HepG2 (cell line): ENCODE measurements around the gene QPCT. TPM values are rescaled to one million over a fixed set of nuclear protein-coding genes. Genes with fewer than 3 reads are reported as not detected.

Source experiments
- BRCA1 ChIP-seq: sonication (generic); formaldehyde crosslinking; IDR thresholded peaks from 2 replicates; pipeline ENCODE4 v1.4.0; 2020; ENCODE audit warnings: missing genetic modification reagents
- DR1 ChIP-seq: sonication (generic); formaldehyde crosslinking; IDR thresholded peaks from 2 replicates; pipeline ENCODE4 v1.8.0; 2021; ENCODE audit warnings: mild to moderate bottlenecking, missing genetic modification reagents, inconsistent platforms
- HIVEP1 ChIP-seq: sonication (generic); formaldehyde crosslinking; IDR thresholded peaks from 2 replicates; pipeline ENCODE4 v1.4.0; 2020; ENCODE audit warnings: mild to moderate bottlenecking, missing genetic modification reagents
- HNRNPLL ChIP-seq: fragments of 200-400 bp; formaldehyde crosslinking; IDR thresholded peaks from 2 replicates; pipeline ENCODE4 v1.6.1; 2017; ENCODE audit warnings: mild to moderate bottlenecking, low read depth, low read length; ENCODE audit not compliant: poor library complexity, severe bottlenecking
- KLF11 ChIP-seq: IDR thresholded peaks from 2 replicates; pipeline ENCODE4 v1.6.1; 2016; ENCODE audit warnings: missing compliant biosample characterization
- MZF1 ChIP-seq: sonication (generic); formaldehyde crosslinking; IDR thresholded peaks from 2 replicates; pipeline ENCODE4 v1.8.1; 2023; ENCODE audit warnings: mild to moderate bottlenecking, missing genetic modification reagents, borderline replicate concordance
- NFE2L1 ChIP-seq: sonication (generic); formaldehyde crosslinking; IDR thresholded peaks from 2 replicates; pipeline ENCODE4 v1.4.0; 2020; ENCODE audit warnings: missing genetic modification reagents, mild to moderate bottlenecking, borderline replicate concordance
- SCMH1 ChIP-seq: sonication (generic); formaldehyde crosslinking; IDR thresholded peaks from 2 replicates; pipeline ENCODE4 v1.9.0; 2021; ENCODE audit warnings: missing genetic modification reagents, mild to moderate bottlenecking, borderline replicate concordance
- SRY ChIP-seq: sonication (generic); formaldehyde crosslinking; IDR thresholded peaks from 2 replicates; pipeline ENCODE4 v1.8.0; 2022; ENCODE audit warnings: mild to moderate bottlenecking, missing genetic modification reagents
- TGIF2 ChIP-seq: IDR thresholded peaks from 2 replicates; pipeline ENCODE4 v1.6.1; 2016; ENCODE audit warnings: control low read depth, missing compliant biosample characterization
- TOE1 ChIP-seq: sonication (generic); formaldehyde crosslinking; IDR thresholded peaks from 2 replicates; pipeline ENCODE4 v1.4.0; 2020; ENCODE audit warnings: mild to moderate bottlenecking, missing genetic modification reagents
- ZMAT3 ChIP-seq: sonication (generic); formaldehyde crosslinking; conservative IDR thresholded peaks from 2 replicates; pipeline ENCODE4 v1.7.0; 2021; ENCODE audit warnings: missing genetic modification reagents
- ZMYM4 ChIP-seq: sonication (generic); formaldehyde crosslinking; IDR thresholded peaks from 2 replicates; pipeline ENCODE4 v1.8.1; 2023; ENCODE audit warnings: mild to moderate bottlenecking, missing genetic modification reagents
- ZNF10 ChIP-seq: sonication (generic); formaldehyde crosslinking; IDR thresholded peaks from 2 replicates; pipeline ENCODE4 v1.4.0; 2020; ENCODE audit warnings: mild to moderate bottlenecking, low read depth, missing genetic modification reagents, borderline replicate concordance
- ZNF281 ChIP-seq: sonication (generic); formaldehyde crosslinking; IDR thresholded peaks from 2 replicates; pipeline ENCODE4 v1.4.0; 2020; ENCODE audit warnings: missing genetic modification reagents, borderline replicate concordance
- ZNF317 ChIP-seq: sonication (generic); formaldehyde crosslinking; IDR thresholded peaks from 2 replicates; pipeline ENCODE4 v1.5.0; 2020; ENCODE audit warnings: mild to moderate bottlenecking, missing genetic modification reagents
- ZNF446 ChIP-seq: sonication (generic); formaldehyde crosslinking; IDR thresholded peaks from 2 replicates; pipeline ENCODE4 v1.5.0; 2020; ENCODE audit warnings: mild to moderate bottlenecking, missing genetic modification reagents
- ZNF781 ChIP-seq: sonication (generic); formaldehyde crosslinking; IDR thresholded peaks from 2 replicates; pipeline ENCODE4 v1.5.1; 2020; ENCODE audit warnings: borderline replicate concordance, mild to moderate bottlenecking, missing genetic modification reagents; ENCODE audit errors: not compliant biosample characterization
- polyA plus RNA-seq, 8 experiments: library from polyadenylated mRNA; depleted of rRNA in 3 of 8; stranded (reverse) in 7 of 8; unstranded in 1 of 8; fragments of >200 nt; fragmentation: Illumina TruSeq in 4 of 8; extraction: Trizol in 4 of 8; gene quantifications; 2 replicates each; pipeline versions ENCODE4 v1.2.1 to v1.2.3, GENCODE V29; 2011 to 2016; ENCODE audit warnings: low read depth in 4 of 8, missing spikeins in 1 of 8, mixed read lengths in 1 of 8; ENCODE audit not compliant: insufficient read depth in 1 of 8
- total RNA-seq, 5 experiments: library from RNA; depleted of rRNA; stranded (reverse); fragments of >200 nt; fragmentation: Illumina TruSeq; extraction: Trizol; gene quantifications; 2 replicates each; pipeline ENCODE4 v1.2.3, GENCODE V29; 2016; ENCODE audit warnings: low read depth in 1 of 5
- TF ChIP-seq, protein P1 (sequence below): sonication (generic); formaldehyde crosslinking; IDR thresholded peaks from 2 replicates; pipeline ENCODE4 v1.4.0; 2020; ENCODE audit warnings: missing genetic modification reagents
- TF ChIP-seq, protein P2 (sequence below): sonication (generic); formaldehyde crosslinking; IDR thresholded peaks from 2 replicates; pipeline ENCODE4 v1.4.0; 2020; ENCODE audit warnings: missing genetic modification reagents, borderline replicate concordance
- TF ChIP-seq, protein P3 (sequence below): sonication (generic); formaldehyde crosslinking; IDR thresholded peaks from 2 replicates; pipeline ENCODE4 v1.5.1; 2020; ENCODE audit warnings: missing genetic modification reagents, mild to moderate bottlenecking, borderline replicate concordance

Gene QPCT
- total and polyA plus RNA-seq, 2 of the 13 experiments (the other 11 are each of a cell fraction or from before 2014, with no cell fraction given) = 0.77 to 1.2 TPM

GRCh38 chr2:37324786-37325624 is 19.4 kb upstream of the QPCT start, which contains the start of gene PRKD3 (continued):
- TF ChIP-seq ZNF317 (CRISPR knock-in tag) (peak; percentile 58; the same call in 1 of the 2 replicates), HNRNPLL (peak; percentile 42), SCMH1 (CRISPR knock-in tag) (no peak), ZMAT3 (CRISPR knock-in tag) (no peak), ZNF10 (CRISPR knock-in tag) (no peak), ZNF281 (CRISPR knock-in tag) (no peak), MZF1 (CRISPR knock-in tag) (no peak), KLF11 (CRISPR knock-in tag) (no peak), ZNF781 (CRISPR knock-in tag) (no peak), BRCA1 (CRISPR knock-in tag) (no peak), ZNF446 (CRISPR knock-in tag) (peak; percentile 88; the same call in 1 of the 2 replicates), HIVEP1 (CRISPR knock-in tag) (peak; percentile 59), TGIF2 (CRISPR knock-in tag) (peak; percentile 72; the same call in 1 of the 2 replicates), DR1 (no peak; the same call in 1 of the 2 replicates), NFE2L1 (CRISPR knock-in tag) (peak; percentile 48; the same call in 1 of the 2 replicates), ZMYM4 (CRISPR knock-in tag) (peak; percentile 57; the same call in 1 of the 2 replicates), TOE1 (CRISPR knock-in tag) (no peak), SRY (CRISPR knock-in tag) (no peak)
- TF ChIP-seq, protein P1, sequence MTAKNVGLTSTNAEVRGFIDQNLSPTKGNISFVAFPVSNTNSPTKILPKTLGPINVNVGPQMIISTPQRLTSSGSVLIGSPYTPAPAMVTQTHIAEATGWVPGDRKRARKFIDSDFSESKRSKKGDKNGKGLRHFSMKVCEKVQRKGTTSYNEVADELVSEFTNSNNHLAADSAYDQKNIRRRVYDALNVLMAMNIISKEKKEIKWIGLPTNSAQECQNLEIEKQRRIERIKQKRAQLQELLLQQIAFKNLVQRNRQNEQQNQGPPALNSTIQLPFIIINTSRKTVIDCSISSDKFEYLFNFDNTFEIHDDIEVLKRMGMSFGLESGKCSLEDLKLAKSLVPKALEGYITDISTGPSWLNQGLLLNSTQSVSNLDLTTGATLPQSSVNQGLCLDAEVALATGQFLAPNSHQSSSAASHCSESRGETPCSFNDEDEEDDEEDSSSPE = peak; percentile 31; the same call in 1 of the 2 replicates
- TF ChIP-seq, protein P2, sequence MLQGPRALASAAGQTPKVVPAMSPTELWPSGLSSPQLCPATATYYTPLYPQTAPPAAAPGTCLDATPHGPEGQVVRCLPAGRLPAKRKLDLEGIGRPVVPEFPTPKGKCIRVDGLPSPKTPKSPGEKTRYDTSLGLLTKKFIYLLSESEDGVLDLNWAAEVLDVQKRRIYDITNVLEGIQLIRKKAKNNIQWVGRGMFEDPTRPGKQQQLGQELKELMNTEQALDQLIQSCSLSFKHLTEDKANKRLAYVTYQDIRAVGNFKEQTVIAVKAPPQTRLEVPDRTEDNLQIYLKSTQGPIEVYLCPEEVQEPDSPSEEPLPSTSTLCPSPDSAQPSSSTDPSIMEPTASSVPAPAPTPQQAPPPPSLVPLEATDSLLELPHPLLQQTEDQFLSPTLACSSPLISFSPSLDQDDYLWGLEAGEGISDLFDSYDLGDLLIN (CRISPR knock-in tag) = 0 out of 2 replicates have a peak, but pooled peaks have one; percentile 61
- TF ChIP-seq, protein P3, sequence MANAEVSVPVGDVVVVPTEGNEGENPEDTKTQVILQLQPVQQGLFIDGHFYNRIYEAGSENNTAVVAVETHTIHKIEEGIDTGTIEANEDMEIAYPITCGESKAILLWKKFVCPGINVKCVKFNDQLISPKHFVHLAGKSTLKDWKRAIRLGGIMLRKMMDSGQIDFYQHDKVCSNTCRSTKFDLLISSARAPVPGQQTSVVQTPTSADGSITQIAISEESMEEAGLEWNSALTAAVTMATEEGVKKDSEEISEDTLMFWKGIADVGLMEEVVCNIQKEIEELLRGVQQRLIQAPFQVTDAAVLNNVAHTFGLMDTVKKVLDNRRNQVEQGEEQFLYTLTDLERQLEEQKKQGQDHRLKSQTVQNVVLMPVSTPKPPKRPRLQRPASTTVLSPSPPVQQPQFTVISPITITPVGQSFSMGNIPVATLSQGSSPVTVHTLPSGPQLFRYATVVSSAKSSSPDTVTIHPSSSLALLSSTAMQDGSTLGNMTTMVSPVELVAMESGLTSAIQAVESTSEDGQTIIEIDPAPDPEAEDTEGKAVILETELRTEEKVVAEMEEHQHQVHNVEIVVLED (CRISPR knock-in tag) = peak; percentile 70; the same call in 1 of the 2 replicates
